HG02623 (cell line): Measurements from ENCODE around the gene HP1BP3.

Experiments used
- ATAC-seq: cut with Tn5 transposase; IDR thresholded peaks from one replicate; pipeline ENCODE4 v1.9.1; 2021; ENCODE audit warnings: moderate library complexity; ENCODE audit not compliant: unreplicated experiment

HP1BP3 gene

DNA sequence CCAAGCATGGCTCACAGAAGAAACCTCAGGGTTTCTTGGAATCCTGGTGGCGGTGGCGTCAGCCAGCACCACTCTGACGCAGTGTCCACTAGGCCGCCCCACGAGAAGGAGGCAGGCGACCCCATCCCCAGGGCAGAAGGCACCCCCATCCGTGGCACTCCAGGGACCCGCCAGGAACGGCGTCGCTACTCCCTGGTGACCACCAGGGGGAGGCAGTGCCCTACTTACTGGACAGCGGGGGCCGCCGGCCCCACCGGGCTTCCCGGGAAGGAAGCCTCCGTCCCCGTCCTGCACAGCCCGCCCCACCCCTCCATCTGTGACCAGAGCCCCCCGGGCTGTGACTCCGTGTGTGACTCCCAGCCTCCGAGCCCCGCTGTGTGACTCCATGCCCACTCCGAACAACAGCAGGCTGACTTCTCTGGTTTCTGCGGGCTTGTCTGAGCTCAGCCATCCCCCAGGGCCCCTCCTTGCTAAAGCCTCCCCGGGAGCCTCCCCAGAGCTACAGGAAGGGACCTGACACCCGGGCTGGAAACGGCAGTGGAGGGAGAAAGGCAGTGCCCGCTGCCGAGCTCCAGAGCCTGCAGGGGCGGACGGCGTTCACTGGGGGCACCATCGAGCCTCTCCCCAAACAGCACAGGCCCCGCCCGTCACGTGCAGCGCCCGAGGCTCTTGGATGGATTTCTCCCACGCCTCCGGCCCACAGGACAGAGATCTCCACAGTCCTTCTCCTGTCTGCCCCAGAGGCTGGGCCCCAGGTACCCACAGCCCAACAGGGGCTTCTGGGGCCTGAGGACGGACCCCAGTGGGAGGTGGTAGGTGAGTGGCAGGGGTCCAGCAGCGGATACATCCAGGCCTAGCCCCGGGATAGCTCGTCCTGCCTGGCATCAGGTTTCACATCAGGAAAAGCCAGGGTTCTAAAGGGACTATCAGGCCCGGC is 90.4 kb downstream of the HP1BP3 start:
- peak; percentile 52 for ATAC-seq

DNA sequence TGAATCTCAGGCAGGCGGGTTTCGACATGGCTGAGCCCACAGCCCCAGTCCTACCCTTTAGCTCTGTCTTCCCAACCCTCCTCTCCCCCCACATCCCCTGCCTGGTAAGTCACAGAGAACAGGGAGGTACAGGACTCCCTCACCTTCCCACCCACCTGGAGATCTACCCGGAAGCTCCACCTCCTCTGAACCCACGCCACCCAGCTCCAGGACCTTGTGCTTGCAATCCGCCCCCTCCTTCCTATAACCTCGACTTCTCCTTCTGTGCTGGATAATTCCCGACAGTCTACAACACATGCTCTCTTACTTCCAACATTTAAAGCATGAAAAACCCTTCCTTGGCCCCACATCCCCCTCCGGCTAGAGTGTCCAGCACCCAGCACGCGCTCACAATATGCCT is 91.6 kb downstream of the HP1BP3 start:
- ATAC-seq, result no peak

DNA sequence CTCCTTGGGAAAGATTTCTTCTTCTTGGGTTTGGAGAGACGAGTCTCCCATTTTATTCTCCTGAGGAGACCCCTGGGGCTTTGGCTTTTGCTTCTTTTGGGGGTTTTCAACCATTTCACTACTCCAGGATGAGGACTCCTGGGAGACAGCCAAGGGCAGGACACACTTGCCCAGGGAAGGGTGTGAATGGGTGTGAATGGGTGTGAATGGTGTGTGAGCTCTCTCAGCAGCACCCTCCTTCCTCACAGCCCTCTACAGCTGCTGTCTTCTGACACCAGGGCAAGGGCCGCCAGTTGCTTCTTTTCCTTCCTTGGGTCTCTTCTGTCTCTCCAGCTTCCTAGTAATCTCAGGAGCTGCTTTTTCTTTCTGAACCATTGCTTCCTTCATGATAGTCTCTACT is 93.5 kb downstream of the HP1BP3 start:
- ATAC-seq, result no peak
